Esophagus squamous epithelium (tissue), 4 donors: Measurements from ENCODE around the gene KPTN.

Source experiments
- POLR2A ChIP-seq, 4 donors: fragments of 450-650 bp; IDR thresholded peaks; one replicate each; pipeline ENCODE4 v1.6.1; 2017; ENCODE audit warnings: antibody characterized with exemption in 4 of 4, mild to moderate bottlenecking in 4 of 4, moderate library complexity in 3 of 4
- TF ChIP-seq, protein P1 (sequence below), 6 experiments: fragments of 450-650 bp in 4 of 6; fragments of 200-600 bp in 2 of 6; sonication (generic) in 2 of 6; IDR thresholded peaks; one replicate each; pipeline ENCODE4 v1.5.1; 2016 to 2019; ENCODE audit warnings: antibody characterized with exemption in 6 of 6, mild to moderate bottlenecking in 4 of 6, moderate library complexity in 4 of 6

- TF ChIP-seq, protein P1, sequence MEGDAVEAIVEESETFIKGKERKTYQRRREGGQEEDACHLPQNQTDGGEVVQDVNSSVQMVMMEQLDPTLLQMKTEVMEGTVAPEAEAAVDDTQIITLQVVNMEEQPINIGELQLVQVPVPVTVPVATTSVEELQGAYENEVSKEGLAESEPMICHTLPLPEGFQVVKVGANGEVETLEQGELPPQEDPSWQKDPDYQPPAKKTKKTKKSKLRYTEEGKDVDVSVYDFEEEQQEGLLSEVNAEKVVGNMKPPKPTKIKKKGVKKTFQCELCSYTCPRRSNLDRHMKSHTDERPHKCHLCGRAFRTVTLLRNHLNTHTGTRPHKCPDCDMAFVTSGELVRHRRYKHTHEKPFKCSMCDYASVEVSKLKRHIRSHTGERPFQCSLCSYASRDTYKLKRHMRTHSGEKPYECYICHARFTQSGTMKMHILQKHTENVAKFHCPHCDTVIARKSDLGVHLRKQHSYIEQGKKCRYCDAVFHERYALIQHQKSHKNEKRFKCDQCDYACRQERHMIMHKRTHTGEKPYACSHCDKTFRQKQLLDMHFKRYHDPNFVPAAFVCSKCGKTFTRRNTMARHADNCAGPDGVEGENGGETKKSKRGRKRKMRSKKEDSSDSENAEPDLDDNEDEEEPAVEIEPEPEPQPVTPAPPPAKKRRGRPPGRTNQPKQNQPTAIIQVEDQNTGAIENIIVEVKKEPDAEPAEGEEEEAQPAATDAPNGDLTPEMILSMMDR (IDR thresholded peaks at IDR 0.05), result no peak
- TF ChIP-seq POLR2A (IDR thresholded peaks at IDR 0.05), result no peak
Measured at GRCh38 chr19:47512948-47513319, 28.9 kb upstream of the KPTN start.
